NCI-H1417 treated with DMSO at 0.1 percent for 48 hours (cell line): ENCODE measurements around the gene EIF3F.

ENCODE experiments used
- DNase-seq: peaks from one replicate; lab custom pipeline; 2025; lab: John Stamatoyannopoulos, UW

Gene EIF3F, protein sequence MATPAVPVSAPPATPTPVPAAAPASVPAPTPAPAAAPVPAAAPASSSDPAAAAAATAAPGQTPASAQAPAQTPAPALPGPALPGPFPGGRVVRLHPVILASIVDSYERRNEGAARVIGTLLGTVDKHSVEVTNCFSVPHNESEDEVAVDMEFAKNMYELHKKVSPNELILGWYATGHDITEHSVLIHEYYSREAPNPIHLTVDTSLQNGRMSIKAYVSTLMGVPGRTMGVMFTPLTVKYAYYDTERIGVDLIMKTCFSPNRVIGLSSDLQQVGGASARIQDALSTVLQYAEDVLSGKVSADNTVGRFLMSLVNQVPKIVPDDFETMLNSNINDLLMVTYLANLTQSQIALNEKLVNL

DNA sequence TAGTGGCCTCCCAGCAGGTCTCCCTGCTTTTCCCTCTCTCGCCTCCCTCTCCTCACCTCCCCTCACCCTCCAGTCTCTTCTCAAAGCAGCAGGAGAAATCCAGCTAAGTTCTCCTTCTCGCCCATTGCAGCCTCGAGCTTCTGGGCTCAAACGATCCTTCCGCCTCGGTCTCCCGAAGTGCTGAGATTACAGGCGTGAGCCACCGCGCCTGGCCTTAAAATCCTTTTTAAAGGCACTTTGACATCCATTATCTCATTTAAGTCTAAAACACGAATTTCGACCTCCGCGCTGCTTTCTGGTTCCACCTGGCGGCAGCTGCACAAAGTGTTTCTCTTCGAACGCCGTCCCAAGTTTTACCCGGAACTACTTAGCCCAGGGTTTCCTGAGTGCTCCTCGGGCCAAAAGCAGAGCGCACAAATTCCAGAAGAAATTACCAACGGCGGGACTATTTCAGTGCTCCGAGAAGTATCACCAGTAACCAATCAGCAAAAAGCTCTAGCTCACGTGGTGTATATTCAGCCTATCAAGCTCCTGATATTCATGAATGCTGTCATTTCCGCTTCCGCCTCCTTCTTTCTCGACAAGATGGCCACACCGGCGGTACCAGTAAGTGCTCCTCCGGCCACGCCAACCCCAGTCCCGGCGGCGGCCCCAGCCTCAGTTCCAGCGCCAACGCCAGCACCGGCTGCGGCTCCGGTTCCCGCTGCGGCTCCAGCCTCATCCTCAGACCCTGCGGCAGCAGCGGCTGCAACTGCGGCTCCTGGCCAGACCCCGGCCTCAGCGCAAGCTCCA is at the start of gene EIF3F:
Gene EIF3F (plus strand): TSS at position 570 of the 792 bp plus-strand sequence. CDS start 16 bp downstream, at position 586.
- DNase-seq: peak; percentile 98

DNA sequence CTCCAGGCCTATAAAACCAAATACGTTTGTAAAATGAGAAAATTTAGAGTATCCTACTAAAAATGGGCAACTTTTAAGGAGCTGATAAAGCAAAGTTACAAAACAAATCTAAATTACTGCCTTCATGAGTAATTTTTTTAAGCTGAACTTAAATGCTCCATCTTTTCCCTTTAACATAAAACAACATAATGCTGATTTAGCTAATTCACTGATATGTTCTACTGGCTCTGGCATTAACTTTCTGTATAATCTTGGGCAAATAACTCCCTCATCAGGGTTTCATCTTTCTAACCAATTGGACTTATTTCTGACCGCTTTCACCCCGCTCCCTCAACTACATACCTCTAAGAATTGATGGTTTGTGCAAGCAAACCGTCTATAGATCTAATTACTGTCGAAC is 46.0 kb upstream of the EIF3F start:
- no peak for DNase-seq

- DNase-seq: no peak
Observed at GRCh38 chr11:7941608-7942007, 45.5 kb upstream of the EIF3F start, which contains the start of gene OR10A3. Gene OR10A3, minus strand, starts transcription at chr11:7941708. Its CDS starts 2,188 bp downstream, at chr11:7939520.

DNA sequence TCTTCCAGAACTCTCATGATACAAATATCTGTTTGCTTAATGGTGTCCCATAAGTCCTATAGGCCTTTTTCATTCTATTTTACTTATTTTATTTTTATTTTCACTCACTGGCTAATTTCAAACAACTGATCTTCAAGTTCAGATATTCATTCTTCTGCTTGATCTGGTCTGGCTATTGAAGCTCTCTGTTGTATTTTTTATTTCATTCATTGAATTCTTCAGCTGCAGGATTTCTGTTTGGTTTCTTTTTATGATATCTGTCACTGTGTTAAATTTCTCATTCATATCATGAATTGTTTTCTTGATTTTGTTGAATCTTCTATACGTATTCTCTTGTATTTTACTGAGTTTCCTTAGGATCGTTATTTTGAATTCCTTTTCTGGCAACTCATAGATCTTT is 43.0 kb upstream of the EIF3F start:
- no peak for DNase-seq

DNA sequence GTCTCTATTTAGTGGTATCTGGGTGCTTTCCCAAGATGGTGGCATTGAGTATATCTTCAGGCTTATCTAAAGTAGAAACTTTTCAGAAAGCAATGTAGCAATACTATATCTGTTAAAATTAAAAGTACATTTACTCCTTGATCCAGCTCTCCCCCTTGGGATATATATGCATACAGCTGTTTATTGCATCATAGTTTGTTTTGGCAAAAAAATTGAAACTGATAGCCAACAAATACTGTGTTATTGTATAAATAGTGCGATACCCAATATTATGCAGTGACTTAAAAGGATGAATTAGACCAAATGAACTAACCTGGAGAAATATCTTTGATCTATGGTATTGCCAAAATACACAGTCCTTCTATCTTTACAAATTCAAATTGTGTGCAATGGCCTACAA is 37.2 kb upstream of the EIF3F start:
- no peak for DNase-seq

DNA sequence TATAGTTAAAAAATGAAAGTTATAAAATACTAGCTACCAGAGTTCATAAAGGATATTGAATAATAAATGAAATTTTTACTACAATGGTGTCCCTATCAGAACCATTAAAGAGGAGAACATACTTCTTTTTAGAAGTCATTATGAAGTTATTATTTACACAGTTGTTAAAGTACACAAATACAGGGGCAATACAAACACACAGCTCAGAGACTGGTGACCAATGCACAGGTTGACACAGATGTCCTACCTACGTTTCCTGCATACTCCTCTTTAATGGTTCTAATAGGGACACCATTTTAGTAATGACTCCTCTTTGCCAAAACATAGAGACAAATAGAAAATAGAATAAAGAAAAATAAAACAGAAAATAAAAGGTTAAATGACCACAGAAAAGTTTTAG is 31.9 kb upstream of the EIF3F start:
- no peak for DNase-seq

DNA sequence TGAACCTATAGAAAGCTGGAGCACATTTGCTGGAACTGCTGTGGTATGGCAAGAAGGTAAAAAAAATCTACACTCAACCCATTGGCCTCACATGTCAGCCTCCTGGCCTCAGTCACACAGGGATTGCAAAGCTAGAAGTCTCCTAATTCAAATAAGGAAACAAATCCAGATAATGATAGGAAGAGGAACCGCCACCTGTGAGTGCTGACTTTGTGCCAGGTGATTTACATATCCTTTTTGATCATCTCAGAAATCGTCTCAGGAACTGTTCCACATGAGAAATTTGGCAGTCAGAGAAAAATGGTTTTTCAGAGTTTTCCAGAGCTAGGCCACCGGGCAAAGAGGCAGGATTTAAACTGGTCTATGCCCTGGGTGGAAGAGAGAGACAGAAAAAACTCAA is 22.9 kb upstream of the EIF3F start:
- no peak for DNase-seq

DNA sequence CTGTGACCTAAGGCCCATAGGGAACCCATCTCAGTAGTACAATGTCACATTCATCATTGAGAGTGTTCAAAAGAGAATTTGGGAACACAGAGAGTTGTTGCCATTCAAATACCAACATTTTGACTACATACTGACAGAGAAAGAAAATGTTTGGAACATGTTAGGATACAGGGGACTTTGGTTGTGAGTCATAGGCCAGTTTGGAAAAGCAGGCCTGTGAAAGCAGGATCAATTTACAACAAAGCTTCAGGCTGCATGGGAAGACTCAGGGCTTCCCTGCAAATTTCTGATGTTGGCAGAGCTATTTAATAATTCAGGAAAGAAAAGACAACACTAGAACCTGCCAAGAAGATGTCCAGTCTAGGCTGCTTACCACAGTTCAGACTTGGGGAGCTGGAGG is 22.3 kb upstream of the EIF3F start:
- no peak for DNase-seq

- DNase-seq: no peak
Observed at GRCh38 chr11:7965386-7965785, 21.8 kb upstream of the EIF3F start, which contains the start of gene NLRP10. Gene NLRP10, minus strand, starts transcription at chr11:7965447. Its CDS starts 1,952 bp downstream, at chr11:7963495.

DNA sequence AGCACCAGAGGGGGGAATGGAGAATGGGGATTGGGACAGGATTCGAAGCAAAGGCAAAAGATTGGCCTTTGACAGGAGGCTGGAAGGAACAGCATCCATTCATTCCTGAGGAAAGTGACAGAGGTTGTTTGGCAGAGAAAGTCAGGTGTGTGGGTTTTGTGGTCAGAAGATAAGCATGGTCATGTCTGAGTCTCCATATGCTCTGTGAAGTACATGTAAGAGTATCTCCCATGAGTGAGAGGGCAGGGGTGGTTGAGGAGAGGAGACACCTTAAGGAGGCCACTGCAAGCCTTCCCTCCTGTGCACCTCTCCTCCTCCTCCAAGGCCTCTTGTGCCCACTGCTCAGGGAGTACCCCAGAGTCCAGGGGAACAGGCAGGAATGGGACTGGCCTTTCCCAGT is 20.0 kb upstream of the EIF3F start:
- DNase-seq: no peak

DNA sequence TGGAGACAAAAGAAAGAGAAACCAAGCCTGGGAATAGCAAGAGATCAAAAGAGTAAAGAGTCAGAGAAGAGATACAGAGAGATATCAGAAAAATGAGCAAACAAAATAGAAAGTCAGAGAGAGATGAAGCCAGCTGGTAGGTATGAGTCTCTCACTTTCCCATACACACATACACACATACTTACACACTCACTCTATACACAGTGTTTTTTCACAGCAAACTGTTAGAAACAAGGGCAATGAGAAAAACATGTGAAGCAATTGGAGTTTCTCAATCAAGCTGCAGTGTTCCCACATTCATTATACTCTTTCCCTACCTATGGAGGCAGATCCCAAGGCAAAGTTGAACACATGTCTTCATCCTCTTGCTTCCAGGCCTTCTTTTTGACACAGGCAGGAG is 19.3 kb upstream of the EIF3F start:
- DNase-seq: no peak

DNA sequence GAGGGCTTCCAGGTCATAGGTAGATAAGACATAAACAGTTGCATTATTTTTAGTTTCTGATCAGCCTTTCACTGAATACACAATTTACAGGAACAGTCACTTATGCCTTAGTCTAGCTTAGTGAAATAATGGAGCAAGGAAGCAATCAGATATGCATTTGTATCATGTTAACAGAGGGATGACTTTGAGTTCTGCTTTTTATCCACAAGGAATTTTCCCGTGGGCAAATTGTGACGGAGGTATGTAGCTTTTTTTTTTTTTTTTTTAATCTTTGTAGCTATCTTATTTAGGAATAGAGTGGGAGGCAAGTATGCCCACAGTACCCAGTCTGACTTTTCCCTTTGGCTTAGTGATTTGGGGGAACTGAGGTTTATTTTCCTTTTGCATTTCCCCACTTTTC is 18.5 kb upstream of the EIF3F start:
- DNase-seq: no peak

GRCh38 chr11:7969756-7970646 is 17.1 kb upstream of the EIF3F start:
- no peak for DNase-seq

GRCh38 chr11:7971846-7972245 is 15.3 kb upstream of the EIF3F start:
- no peak for DNase-seq

- DNase-seq: no peak
Observed at GRCh38 chr11:7973011-7973410, 14.1 kb upstream of the EIF3F start.

GRCh38 chr11:7974668-7975067 is 12.5 kb upstream of the EIF3F start:
- DNase-seq: no peak

DNA sequence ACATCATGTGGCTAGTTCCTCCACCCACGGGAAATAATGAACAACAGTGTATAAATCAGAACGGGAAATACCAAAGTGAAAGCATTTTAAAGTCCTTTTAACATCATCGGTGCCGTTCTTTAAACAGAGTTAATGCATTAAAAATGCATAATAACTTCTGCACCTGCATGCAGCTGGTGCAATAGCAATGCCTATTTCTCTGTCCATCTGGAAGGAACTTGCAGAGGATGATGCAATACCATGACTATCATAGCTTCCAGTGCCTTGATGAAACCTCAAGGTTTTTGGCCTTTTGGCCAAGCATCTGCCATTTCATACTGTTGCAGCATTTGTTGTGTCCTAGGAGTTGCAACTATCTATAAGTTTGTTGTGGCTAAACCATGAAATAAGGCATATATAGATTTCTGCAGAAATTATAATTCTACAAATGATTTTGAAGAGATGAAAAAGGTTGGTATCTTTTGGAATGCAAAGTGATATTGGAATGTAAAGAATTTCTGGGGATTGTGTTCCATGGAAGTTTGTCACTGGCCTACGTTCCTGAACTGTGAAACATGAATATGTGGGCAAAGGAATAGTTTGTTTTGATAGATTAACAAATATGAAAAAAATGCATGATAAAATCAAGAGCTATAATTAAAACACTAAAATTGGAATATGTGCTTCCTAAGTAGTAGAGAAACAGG is 9.8 kb upstream of the EIF3F start:
- no peak for DNase-seq

- no peak for DNase-seq
Observed at GRCh38 chr11:7981619-7982157, 5.4 kb upstream of the EIF3F start.

- no peak for DNase-seq
Observed at GRCh38 chr11:7982582-7983119, 4.5 kb upstream of the EIF3F start.

GRCh38 chr11:7983832-7984590 is 3.1 kb upstream of the EIF3F start:
- no peak for DNase-seq
